HepG2 (cell line): ENCODE results near the gene CNPY1. TPM values are rescaled to one million over a fixed set of nuclear protein-coding genes. Genes with fewer than 3 reads are reported as not detected.
A peak's percentile ranks its signal among the peaks of the same experiment; 100 is the strongest.

Experiments
- ATAC-seq: fragments of 200-7000 bp; cut with Tn5 transposase; 3 replicates; pipeline ENCODE4 v1.9.1; 2020; ENCODE audit warnings: mild to moderate bottlenecking, moderate library complexity
- BruUV-seq: library from RNA; stranded (reverse); fragments of 400-500 nt; replicated peaks from 2 replicates; lab custom pipeline; 2021; lab: Mats Ljungman, UMichigan
- CTCF ChIA-PET: fragments of 300-600 bp; formaldehyde crosslinking; extraction: SDS; loops from one replicate; lab custom pipeline; 2021; ENCODE audit warnings: low total read pairs, inconsistent platforms, low intra/inter-chr PET ratio; lab: Yijun Ruan, JAX
- POLR2A ChIA-PET: fragments of 350-600 bp; sonication (Branson Sonifier 250); formaldehyde crosslinking; loops from one replicate; lab custom pipeline; 2020; ENCODE audit warnings: antibody characterized with exemption, inconsistent platforms; lab: Yijun Ruan, JAX
- DNase-seq: peaks from one replicate; pipeline ENCODE4 v3.0.0-alpha.2; 2015; ENCODE audit warnings: low spot score
- FAIRE-seq: peaks from 3 replicates; lab custom pipeline; 2011; peaks lifted over from hg19 to GRCh38; lab: Jason Lieb, UNC
- H2AFZ ChIP-seq: one replicate; pipeline ENCODE4 v1.6.1; 2011; ENCODE audit warnings: low read length, inconsistent platforms
- H3K27ac ChIP-seq: fragments of 300-600 bp; 3 replicates; pipeline ENCODE4 v1.8.0; 2011; ENCODE audit warnings: mixed run types, mild to moderate bottlenecking, mixed read lengths, low read length, inconsistent platforms; ENCODE audit not compliant: insufficient read depth; ENCODE audit errors: extremely low read length
- H3K27me3 ChIP-seq, 2 experiments: fragments of 200-600 bp in 1 of 2; 2 replicates in 1 of 2; 3 replicates in 1 of 2; pipeline versions ENCODE4 v1.6.0 to v1.8.0; 2011; ENCODE audit warnings: low read length in 2 of 2, mild to moderate bottlenecking in 2 of 2, moderate library complexity in 2 of 2, inconsistent platforms in 1 of 2; ENCODE audit not compliant: insufficient read depth in 2 of 2, control insufficient read depth in 1 of 2
- H3K36me3 ChIP-seq, 2 experiments: fragments of 200-600 bp in 1 of 2; replicated peaks in 1 of 2; 2 replicates in 1 of 2; 3 replicates in 1 of 2; pipeline versions ENCODE4 v1.5.1 to v1.8.0; 2011; ENCODE audit warnings: low read length in 2 of 2, inconsistent platforms in 1 of 2; ENCODE audit not compliant: insufficient read depth in 2 of 2, control insufficient read depth in 1 of 2
- H3K4me1 ChIP-seq: 2 replicates; pipeline ENCODE4 v1.5.1; 2012; ENCODE audit warnings: low read length, inconsistent platforms; ENCODE audit not compliant: insufficient read depth
- H3K4me2 ChIP-seq: 2 replicates; pipeline ENCODE4 v1.6.0; 2011; ENCODE audit warnings: low read depth, low read length, inconsistent platforms
- H3K4me3 ChIP-seq, 3 experiments: fragments of 200-600 bp in 1 of 3; sonication (generic), shearing (Covaris generic) in 1 of 3; replicated peaks in 1 of 3; 2 replicates each; pipeline ENCODE4 v1.5.1; 2011 to 2016; ENCODE audit warnings: low read length in 3 of 3, inconsistent platforms in 2 of 3, low read depth in 2 of 3, mild to moderate bottlenecking in 2 of 3, control low read depth in 1 of 3, mixed read lengths in 1 of 3; ENCODE audit not compliant: insufficient read depth in 1 of 3
- H3K79me2 ChIP-seq: one replicate; pipeline ENCODE4 v1.6.1; 2011; ENCODE audit warnings: low read length, inconsistent platforms; ENCODE audit not compliant: insufficient read depth
- H3K9ac ChIP-seq: 2 replicates; pipeline ENCODE4 v1.6.0; 2011; ENCODE audit warnings: mild to moderate bottlenecking, low read depth, low read length, inconsistent platforms; ENCODE audit not compliant: insufficient read depth
- H3K9me3 ChIP-seq: 2 replicates; pipeline ENCODE4 v1.5.1; 2012; ENCODE audit warnings: mild to moderate bottlenecking, low read length
- H4K20me1 ChIP-seq: 2 replicates; pipeline ENCODE4 v1.6.0; 2011; ENCODE audit warnings: inconsistent platforms, mild to moderate bottlenecking, low read length, moderate library complexity; ENCODE audit not compliant: insufficient read depth
- GLMP ChIP-seq: sonication (generic); formaldehyde crosslinking; IDR thresholded peaks from 2 replicates; pipeline ENCODE4 v1.9.0; 2021; ENCODE audit warnings: missing genetic modification reagents, mild to moderate bottlenecking, borderline replicate concordance
- HNF4G ChIP-seq, 2 experiments: sonication (generic) in 1 of 2; formaldehyde crosslinking in 1 of 2; IDR thresholded peaks; 2 replicates each; pipeline versions ENCODE4 v1.4.0 to v1.6.1; 2011 to 2020; ENCODE audit warnings: borderline replicate concordance in 2 of 2, low read depth in 2 of 2, mild to moderate bottlenecking in 2 of 2, low read length in 1 of 2, missing genetic modification reagents in 1 of 2, moderate library complexity in 1 of 2
- HOXA3 ChIP-seq: sonication (generic); formaldehyde crosslinking; IDR thresholded peaks from 2 replicates; pipeline ENCODE4 v1.5.0; 2020; ENCODE audit warnings: missing genetic modification reagents
- ISX ChIP-seq: sonication (generic); formaldehyde crosslinking; conservative IDR thresholded peaks from 2 replicates; pipeline ENCODE4 v1.5.0; 2020; ENCODE audit warnings: missing genetic modification reagents
- MAFF ChIP-seq: IDR thresholded peaks from 2 replicates; pipeline ENCODE4 v1.6.1; 2011; ENCODE audit warnings: low read depth, low read length, improper control_type of control experiment
- MAFK ChIP-seq, 2 experiments: IDR thresholded peaks in 1 of 2; conservative IDR thresholded peaks in 1 of 2; 2 replicates each; pipeline ENCODE4 v1.6.1; 2011; ENCODE audit warnings: improper control_type of control experiment in 2 of 2, low read length in 2 of 2
- NR2C2 ChIP-seq: sonication (generic); formaldehyde crosslinking; IDR thresholded peaks from 2 replicates; pipeline ENCODE4 v1.4.0; 2020; ENCODE audit warnings: missing genetic modification reagents, mild to moderate bottlenecking, moderate library complexity, borderline replicate concordance
- NR2F2 ChIP-seq: IDR thresholded peaks from 2 replicates; pipeline ENCODE4 v1.6.1; 2012; ENCODE audit warnings: low read depth, inconsistent platforms, borderline replicate concordance
- TCF7 ChIP-seq: sonication (generic); IDR thresholded peaks from 2 replicates; pipeline ENCODE4 v1.6.1; 2016; ENCODE audit warnings: antibody characterized with exemption, low read depth
- TFAP4 ChIP-seq: sonication (generic); IDR thresholded peaks from 2 replicates; pipeline ENCODE4 v1.6.1; 2016; ENCODE audit warnings: low read depth, borderline replicate concordance
- ZNF646 ChIP-seq: sonication (generic); formaldehyde crosslinking; IDR thresholded peaks from 2 replicates; pipeline ENCODE4 v1.9.0; 2021; ENCODE audit warnings: mild to moderate bottlenecking, missing genetic modification reagents
- WGBS: methylation state at CpG from one replicate; pipeline ENCODE4 v1.1.6; 2017; ENCODE audit warnings: low lambda C conversion rate; 5-methylcytosine and 5-hydroxymethylcytosine counted together
- in situ Hi-C: cut with HindIII; loops from 2 replicates; pipeline ENCODE4 v1.10.0; 2017; ENCODE audit warnings: low pct_unique_long_range_greater_than_20kb; ENCODE audit not compliant: extremely low pct_ligation_motif_present
- intact Hi-C: fragments of 100-400 bp; cut with micrococcal nuclease; formaldehyde crosslinking; loops from one replicate; pipeline ENCODE4 v1.10.0; 2022; ENCODE audit not compliant: unreplicated experiment
- polyA plus RNA-seq, 8 experiments: library from polyadenylated mRNA; depleted of rRNA in 3 of 8; stranded (reverse) in 7 of 8; unstranded in 1 of 8; fragments of >200 nt; fragmentation: Illumina TruSeq in 4 of 8; extraction: Trizol in 4 of 8; gene quantifications; 2 replicates each; pipeline versions ENCODE4 v1.2.1 to v1.2.3, GENCODE V29; 2011 to 2016; ENCODE audit warnings: low read depth in 4 of 8, missing spikeins in 1 of 8, mixed read lengths in 1 of 8; ENCODE audit not compliant: insufficient read depth in 1 of 8
- total RNA-seq, 5 experiments: library from RNA; depleted of rRNA; stranded (reverse); fragments of >200 nt; fragmentation: Illumina TruSeq; extraction: Trizol; gene quantifications; 2 replicates each; pipeline ENCODE4 v1.2.3, GENCODE V29; 2016; ENCODE audit warnings: low read depth in 1 of 5

Gene CNPY1
- total and polyA plus RNA-seq, 2 of the 13 experiments (the other 11 are each of a cell fraction or from before 2014, with no cell fraction given) = not detected

- peak overlapping the region; percentile 21 for H2AFZ ChIP-seq
- ChIA-PET POLR2A (interaction anchor here (2.0 kb wide), 1 partner anchor 28 kb away, joined by 4 read pairs; no protein-coding TSS in a partner anchor), CTCF (no interaction called here)
- peaks cover 4 to 14% of the 10 kb centered on the region in 2 experiments; a peak in 2 of 5 replicates for H3K27me3 ChIP-seq
- no peaks in the 10 kb centered on the region for H3K9me3 ChIP-seq
- H3K4me2 ChIP-seq = peak overlapping the region; percentile 83
- WGBS = 85% methylated on average over 7 of the region's 14 CpGs
- H3K4me1 ChIP-seq = peaks cover 69% of the 10 kb centered on the region
- BruUV-seq = no TSS peak
- H3K9ac ChIP-seq = 0 out of 2 replicates have a peak overlapping the region, but pooled peaks have one; percentile 47
- H3K4me3 ChIP-seq = peak overlapping the region; percentile 44 to 69 (median 47); a peak in 4 of 6 replicates
- H3K27ac ChIP-seq = no peak overlapping the region
- no peaks in the 10 kb centered on the region for H3K79me2 ChIP-seq
- ATAC-seq = peak; percentile 12
- no peak for DNase-seq
- no peaks in the 10 kb centered on the region for H4K20me1 ChIP-seq
- no peaks in the 10 kb centered on the region for H3K36me3 ChIP-seq
- in situ Hi-C loops (no loop called here), intact Hi-C loops (no loop called here)
- FAIRE-seq = no peak
- TF ChIP-seq HNF4G (IDR thresholded peaks at IDR 0.05; ENCODE audit: borderline replicate concordance, low read depth, low read length) (no peak), HNF4G (CRISPR knock-in tag; IDR thresholded peaks at IDR 0.05; ENCODE audit: borderline replicate concordance, low read depth) (no peak), ZNF646 (CRISPR knock-in tag) (0 out of 2 replicates have a peak, but pooled peaks have one; percentile 20), MAFK (conservative IDR thresholded peaks at IDR 0.05 in 1 of 2, IDR thresholded peaks at IDR 0.05 in 1 of 2; ENCODE audit: low read length in 2 of 2) (0 out of 4 replicates have a peak, but pooled peaks of 1 of the 2 experiments have one; percentile 5), TCF7 (no peak), MAFF (peak; percentile 22; the same call in 1 of the 2 replicates), GLMP (no peak), ISX (CRISPR knock-in tag) (no peak), NR2F2 (no peak), NR2C2 (0 out of 2 replicates have a peak, but pooled peaks have one; percentile 4), HOXA3 (no peak), TFAP4 (peak; percentile 66; the same call in 1 of the 2 replicates)
These were observed 44.9 kb upstream of the CNPY1 start for GRCh38 chr7:155591055-155591775.
